HEK293 (cell line): ENCODE measurements around the gene MED13L.

Experiments used
- CTCF ChIA-PET: fragments of 350-600 bp; formaldehyde crosslinking; extraction: SDS; loops from one replicate; lab custom pipeline; 2021; ENCODE audit warnings: antibody characterized with exemption; lab: Yijun Ruan, JAX
- POLR2A ChIA-PET: fragments of 300-600 bp; formaldehyde crosslinking; extraction: SDS; loops from one replicate; lab custom pipeline; 2020; ENCODE audit warnings: antibody characterized with exemption, inconsistent platforms; lab: Yijun Ruan, JAX
- H3K27ac ChIP-seq: fragments of 200-500 bp; sonication (Bioruptor generic); 2 replicates; pipeline ENCODE4 v1.5.1; 2014; ENCODE audit warnings: low read depth, low read length, control low read depth, inconsistent platforms; ENCODE audit errors: extremely low read depth
- H3K36me3 ChIP-seq, 2 experiments: fragments of 200-500 bp in 1 of 2; sonication (Bioruptor generic) in 1 of 2; 1 replicate in 1 of 2; 2 replicates in 1 of 2; pipeline ENCODE4 v1.5.1; 2014 to 2017; ENCODE audit warnings: inconsistent platforms in 2 of 2, low read length in 2 of 2; ENCODE audit not compliant: control insufficient read depth in 2 of 2, insufficient read depth in 1 of 2
- H3K4me1 ChIP-seq: fragments of 200-500 bp; sonication (Bioruptor generic); 2 replicates; pipeline ENCODE4 v1.5.1; 2014; ENCODE audit warnings: mild to moderate bottlenecking, low read length, inconsistent platforms; ENCODE audit not compliant: control insufficient read depth, insufficient read depth
- H3K4me3 ChIP-seq: 2 replicates; pipeline ENCODE4 v1.5.1; 2011; ENCODE audit warnings: low read depth, mild to moderate bottlenecking, control low read depth, low read length, moderate library complexity
- H3K9me3 ChIP-seq: fragments of 200-500 bp; sonication (Bioruptor generic); 2 replicates; pipeline ENCODE4 v1.5.1; 2014; ENCODE audit warnings: low read depth, low read length, inconsistent platforms; ENCODE audit not compliant: control insufficient read depth, insufficient read depth
- GLI4 ChIP-seq: fragments of 450-650 bp; formaldehyde crosslinking; IDR thresholded peaks from 2 replicates; pipeline ENCODE4 v1.5.1; 2016; ENCODE audit warnings: missing biosample characterization, missing genetic modification characterization
- HIC1 ChIP-seq: fragments of 450-650 bp; formaldehyde crosslinking; IDR thresholded peaks from 2 replicates; pipeline ENCODE4 v1.5.1; 2016; ENCODE audit warnings: missing biosample characterization, missing genetic modification characterization
- MEIS1 ChIP-seq: sonication (generic); formaldehyde crosslinking; IDR thresholded peaks from 2 replicates; pipeline ENCODE4 v1.8.1; 2022; ENCODE audit warnings: missing genetic modification reagents, mild to moderate bottlenecking, borderline replicate concordance
- MYNN ChIP-seq: fragments of 450-650 bp; formaldehyde crosslinking; IDR thresholded peaks from 2 replicates; pipeline ENCODE4 v1.5.1; 2016; ENCODE audit warnings: missing biosample characterization, missing genetic modification characterization, borderline replicate concordance
- PRDM10 ChIP-seq: fragments of 450-650 bp; formaldehyde crosslinking; IDR thresholded peaks from 2 replicates; pipeline ENCODE4 v1.5.1; 2016; ENCODE audit warnings: missing biosample characterization, missing genetic modification characterization
- TCF7L2 ChIP-seq: IDR thresholded peaks from 2 replicates; pipeline ENCODE4 v1.6.1; 2011; ENCODE audit warnings: low read depth, mild to moderate bottlenecking, inconsistent platforms, low read length, moderate library complexity, borderline replicate concordance
- ZBTB7A ChIP-seq: fragments of 450-650 bp; formaldehyde crosslinking; IDR thresholded peaks from 2 replicates; pipeline ENCODE4 v1.5.1; 2016; ENCODE audit warnings: low read depth, missing biosample characterization, missing genetic modification characterization
- ZNF10 ChIP-seq: fragments of 450-650 bp; formaldehyde crosslinking; IDR thresholded peaks from 2 replicates; pipeline ENCODE4 v1.5.1; 2017; ENCODE audit warnings: missing biosample characterization, missing genetic modification characterization
- ZNF114 ChIP-seq: fragments of 450-650 bp; formaldehyde crosslinking; IDR thresholded peaks from 2 replicates; pipeline ENCODE4 v1.5.0; 2017; ENCODE audit warnings: missing biosample characterization, missing genetic modification characterization
- ZNF184 ChIP-seq: fragments of 450-650 bp; IDR thresholded peaks from 2 replicates; pipeline ENCODE4 v1.5.1; 2018; ENCODE audit warnings: missing biosample characterization, mild to moderate bottlenecking, missing genetic modification characterization
- ZNF19 ChIP-seq: fragments of 450-650 bp; formaldehyde crosslinking; IDR thresholded peaks from 2 replicates; pipeline ENCODE4; 2016; ENCODE audit warnings: missing biosample characterization, missing genetic modification characterization, low read depth
- ZNF280D ChIP-seq: fragments of 450-650 bp; formaldehyde crosslinking; IDR thresholded peaks from 2 replicates; pipeline ENCODE4 v1.5.1; 2016; ENCODE audit warnings: missing biosample characterization, missing genetic modification characterization
- ZNF37A ChIP-seq: fragments of 450-650 bp; IDR thresholded peaks from 2 replicates; pipeline ENCODE4 v1.5.1; 2018; ENCODE audit warnings: missing biosample characterization, missing genetic modification characterization
- ZNF404 ChIP-seq: fragments of 450-650 bp; formaldehyde crosslinking; IDR thresholded peaks from 2 replicates; pipeline ENCODE4 v1.5.1; 2017; ENCODE audit warnings: missing biosample characterization, missing genetic modification characterization
- ZNF529 ChIP-seq: fragments of 450-650 bp; formaldehyde crosslinking; IDR thresholded peaks from 2 replicates; pipeline ENCODE4 v1.5.1; 2017; ENCODE audit warnings: missing genetic modification characterization, missing biosample characterization; ENCODE audit not compliant: insufficient replicate concordance
- ZNF548 ChIP-seq: fragments of 450-650 bp; formaldehyde crosslinking; IDR thresholded peaks from 2 replicates; pipeline ENCODE4 v1.5.1; 2016; ENCODE audit warnings: missing biosample characterization, missing genetic modification characterization
- ZNF600 ChIP-seq: fragments of 450-650 bp; formaldehyde crosslinking; IDR thresholded peaks from 2 replicates; pipeline ENCODE4 v1.5.1; 2016; ENCODE audit warnings: missing biosample characterization, missing genetic modification characterization
- ZNF658 ChIP-seq: fragments of 450-650 bp; formaldehyde crosslinking; IDR thresholded peaks from 2 replicates; pipeline ENCODE4; 2016; ENCODE audit warnings: missing biosample characterization, missing genetic modification characterization
- ZNF768 ChIP-seq: fragments of 450-650 bp; formaldehyde crosslinking; IDR thresholded peaks from 2 replicates; pipeline ENCODE4 v1.5.1; 2018; ENCODE audit warnings: missing biosample characterization, mild to moderate bottlenecking, missing genetic modification characterization
- ZNF830 ChIP-seq: fragments of 450-650 bp; IDR thresholded peaks from 2 replicates; pipeline ENCODE4 v1.5.0; 2018; ENCODE audit warnings: missing biosample characterization, missing genetic modification characterization, low read depth, mild to moderate bottlenecking, moderate library complexity

The MED13L gene

GRCh38 chr12:116263844-116264243, 13.6 kb downstream of the MED13L start:
- Histone ChIP-seq H3K4me3 (no peak overlapping the region), H3K9me3 (no peaks in the 10 kb centered on the region), H3K4me1 (peaks cover 38% of the 10 kb centered on the region), H3K36me3 (no peaks in the 10 kb centered on the region), H3K27ac (0 out of 2 replicates have a peak overlapping the region, but pooled peaks have one; percentile 12)
- TF ChIP-seq MYNN (no peak), ZNF10 (peak; percentile 93)
- CTCF ChIA-PET, result interaction anchor here (0.8 to 1.1 kb wide), 4 partner anchors 11 to 228 kb away, joined by 3 to 4 read pairs (median 3); no protein-coding TSS in a partner anchor
- POLR2A ChIA-PET, result interaction anchor here (0.9 kb wide), 1 partner anchor 10 kb away, joined by 4 read pairs; no protein-coding TSS in a partner anchor

GRCh38 chr12:116263431-116263830, 14.1 kb downstream of the MED13L start:
- Histone ChIP-seq H3K4me1 (peaks cover 38% of the 10 kb centered on the region), H3K9me3 (no peaks in the 10 kb centered on the region), H3K36me3 (no peaks in the 10 kb centered on the region), H3K27ac (no peak overlapping the region), H3K4me3 (no peak overlapping the region)
- TF ChIP-seq PRDM10 (peak; percentile 76), ZNF768 (no peak)
- ChIA-PET POLR2A (interaction anchor here (0.9 kb wide), 1 partner anchor 10 kb away, joined by 4 read pairs; no protein-coding TSS in a partner anchor), CTCF (interaction anchor here (0.9 to 1.1 kb wide), 2 partner anchors 11 to 227 kb away, joined by 3 to 4 read pairs; no protein-coding TSS in a partner anchor)

GRCh38 chr12:116262741-116263140, 14.8 kb downstream of the MED13L start:
- H3K4me1 ChIP-seq, result peaks cover 43% of the 10 kb centered on the region
- no peak overlapping the region for H3K4me3 ChIP-seq
- no peaks in the 10 kb centered on the region for H3K36me3 ChIP-seq
- CTCF ChIA-PET, result interaction anchor here (1.4 kb wide), 1 partner anchor 26 kb away, joined by 5 read pairs; no protein-coding TSS in a partner anchor
- no peak overlapping the region for H3K27ac ChIP-seq
- TF ChIP-seq ZBTB7A (tag by site-specific recombination) (no peak), ZNF830 (no peak), ZNF19 (no peak), ZNF114 (tag by site-specific recombination) (no peak), ZNF37A (no peak), GLI4 (no peak), ZNF280D (tag by site-specific recombination) (no peak), ZNF184 (no peak), ZNF404 (tag by site-specific recombination) (no peak), ZNF548 (tag by site-specific recombination) (no peak), ZNF529 (tag by site-specific recombination) (no peak), ZNF658 (no peak), TCF7L2 (no peak), ZNF600 (no peak), ZNF768 (no peak), MEIS1 (CRISPR knock-in tag) (no peak), HIC1 (tag by site-specific recombination) (no peak)
- TF ChIP-seq, all 188 proteins: peak for 0
- POLR2A ChIA-PET, result no interaction called here
- no peaks in the 10 kb centered on the region for H3K9me3 ChIP-seq
